ENCODE results near the gene HIVEP3.
"Not testable (repeated sequence)": the region's sequence is repeated elsewhere in the genome, so short reads cannot be mapped to it uniquely, and the experiment has no call there.

The HIVEP3 gene

DNA sequence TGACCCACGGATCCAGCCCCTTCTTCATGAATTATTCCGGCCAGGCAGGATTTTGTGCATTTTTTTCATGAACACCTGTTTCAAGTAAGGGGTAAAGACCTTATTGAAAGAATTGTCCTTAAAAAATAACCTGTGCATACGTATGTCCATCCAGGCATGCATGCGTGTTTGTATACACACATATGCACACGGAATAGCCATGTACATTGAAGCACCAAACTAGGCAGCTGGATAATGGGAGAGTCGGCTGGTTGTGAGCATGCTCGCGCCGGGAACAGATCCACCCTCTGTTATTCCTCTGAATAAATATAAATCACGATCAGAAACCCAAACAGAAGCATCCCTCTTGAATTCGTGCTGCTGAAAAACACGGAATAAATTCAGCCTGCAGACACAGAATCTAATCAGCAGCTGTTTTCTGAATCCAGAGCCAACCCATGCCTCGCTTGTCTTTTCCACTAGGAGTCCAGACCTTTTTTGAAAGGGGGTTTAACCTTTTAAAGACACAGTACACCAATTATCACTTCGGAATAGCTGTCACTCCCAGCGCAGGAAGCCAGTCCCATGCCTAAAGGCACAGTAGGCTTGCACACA lies at the start of gene HIVEP3:
Gene HIVEP3 (minus strand): TSS at position 473 of the 594 bp plus-strand sequence.
- no peak for DNase-seq

DNA sequence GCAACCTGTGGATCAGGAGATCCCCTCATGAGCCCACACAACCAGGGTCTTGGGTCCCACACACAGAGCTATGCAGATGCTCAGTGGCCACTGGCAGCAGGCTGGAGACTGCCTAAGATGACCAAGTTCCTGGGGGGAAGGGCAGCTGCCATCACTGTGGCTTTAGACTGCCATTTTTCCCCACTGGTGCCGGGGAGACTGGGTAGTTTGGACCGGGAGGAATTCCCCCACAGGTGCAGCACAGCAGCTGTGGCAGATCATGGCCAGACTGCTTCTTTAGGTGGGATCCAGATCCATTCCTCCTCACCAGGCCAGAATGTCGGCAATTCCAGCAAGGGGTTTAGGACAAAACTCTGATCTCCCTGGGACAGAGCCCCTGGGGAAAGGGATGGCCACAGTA lies 45.7 kb upstream of the HIVEP3 start:
- no peak for DNase-seq

- no peak for DNase-seq
Measured at GRCh38 chr1:41963636-41964035, 44.9 kb upstream of the HIVEP3 start.

- DNase-seq, result no peak
Measured at GRCh38 chr1:41958015-41958673, 39.4 kb upstream of the HIVEP3 start.

GRCh38 chr1:41957568-41957967 lies 38.8 kb upstream of the HIVEP3 start:
- DNase-seq, result no peak

DNA sequence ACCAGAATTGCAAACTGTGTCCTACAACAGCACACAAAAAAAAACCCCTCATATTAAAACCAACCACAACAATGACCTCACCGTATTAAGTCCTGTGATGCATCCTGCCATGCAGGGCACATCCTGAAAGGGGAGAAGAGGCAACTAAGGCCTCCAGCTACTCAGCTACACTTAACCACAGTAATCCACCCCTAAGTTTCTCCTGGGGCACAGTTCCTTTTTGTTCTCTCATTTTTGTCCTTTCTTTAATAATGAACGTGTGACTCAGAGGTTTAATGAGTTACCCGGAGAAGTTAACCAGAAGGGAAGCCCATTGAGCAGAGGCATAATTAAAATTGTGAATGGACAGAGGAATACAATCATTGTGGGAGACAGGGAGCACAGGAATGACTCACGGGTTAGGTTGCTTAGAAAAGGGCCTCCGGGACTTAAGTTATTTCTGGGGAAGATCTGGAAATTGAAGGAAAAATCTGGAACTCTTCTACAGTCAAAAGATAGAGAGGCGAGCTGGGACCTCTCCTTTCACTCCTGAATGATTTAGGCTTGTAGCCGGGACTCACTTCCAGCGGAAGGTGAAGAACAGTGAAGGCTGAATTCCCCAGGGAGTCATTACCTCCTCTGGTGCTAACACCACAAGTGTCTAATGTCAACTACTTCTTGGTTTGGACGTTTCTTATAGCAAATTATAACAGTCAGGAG lies 36.9 kb upstream of the HIVEP3 start:
- no peak for DNase-seq

DNA sequence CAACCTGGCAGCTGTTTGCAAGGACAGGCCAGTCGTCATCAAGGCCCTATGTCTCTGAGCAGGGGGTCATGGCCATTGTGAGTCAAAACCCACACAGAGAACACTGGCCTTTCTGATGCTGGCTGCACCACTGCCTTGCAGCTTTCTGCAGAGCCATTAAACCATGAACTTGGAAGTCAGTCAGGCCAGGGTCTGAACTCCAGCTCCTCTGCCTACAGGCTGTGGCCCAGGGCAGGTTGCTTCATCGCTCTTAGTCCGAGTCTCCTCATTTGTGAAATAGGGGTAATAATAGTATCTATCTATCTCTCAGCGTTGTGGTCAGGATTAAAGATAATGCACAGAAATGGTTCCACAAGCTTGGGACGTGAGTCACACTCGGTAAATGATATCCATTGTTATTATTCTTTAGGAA lies 35.8 kb upstream of the HIVEP3 start:
- no peak for DNase-seq

GRCh38 chr1:41953291-41953690 lies 34.6 kb upstream of the HIVEP3 start:
- no peak for DNase-seq

- DNase-seq, result no peak
Measured at GRCh38 chr1:41952208-41952607, 33.5 kb upstream of the HIVEP3 start.

DNA sequence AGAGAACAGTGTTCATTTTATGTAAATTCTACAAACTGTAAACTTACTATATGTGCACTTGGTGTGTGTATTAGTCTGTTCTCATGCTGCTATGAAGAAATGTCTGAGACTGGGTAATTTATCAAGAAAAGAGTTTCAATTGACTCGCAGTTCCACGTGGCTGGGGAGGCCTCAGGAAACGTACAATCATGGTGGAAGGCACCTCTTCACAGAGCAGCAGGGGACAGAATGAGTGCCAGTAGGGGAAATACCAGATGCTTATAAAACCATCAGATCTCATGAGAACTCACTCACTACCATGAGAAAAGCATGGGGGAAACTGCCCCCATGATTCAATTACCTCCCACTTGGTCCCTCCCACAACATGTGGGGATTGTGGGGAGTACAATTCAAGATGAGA lies 32.8 kb upstream of the HIVEP3 start:
- not testable (repeated sequence) for DNase-seq

GRCh38 chr1:41950820-41951219 lies 32.1 kb upstream of the HIVEP3 start:
- DNase-seq, result no peak

- DNase-seq, result not testable (repeated sequence)
Measured at GRCh38 chr1:41945946-41946345, 27.2 kb upstream of the HIVEP3 start.

DNA sequence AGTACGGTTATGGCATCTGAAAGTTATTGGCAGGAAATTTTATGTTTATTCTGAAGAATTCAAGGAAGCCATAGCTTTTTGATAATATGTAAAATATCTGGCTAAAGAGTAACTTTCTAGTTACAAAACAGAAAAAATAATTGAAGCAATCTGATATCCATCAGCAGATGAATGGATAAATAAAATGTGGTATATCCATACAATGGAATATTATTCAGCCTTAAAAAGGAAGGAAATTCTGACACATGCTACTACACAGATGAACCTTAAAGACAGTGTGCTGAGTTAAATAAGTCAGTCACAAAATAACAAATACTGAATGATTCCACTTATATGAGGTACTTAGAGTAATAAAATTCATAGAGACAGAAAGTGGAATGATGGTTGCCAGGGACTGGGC lies 25.0 kb upstream of the HIVEP3 start:
- no peak for DNase-seq

DNA sequence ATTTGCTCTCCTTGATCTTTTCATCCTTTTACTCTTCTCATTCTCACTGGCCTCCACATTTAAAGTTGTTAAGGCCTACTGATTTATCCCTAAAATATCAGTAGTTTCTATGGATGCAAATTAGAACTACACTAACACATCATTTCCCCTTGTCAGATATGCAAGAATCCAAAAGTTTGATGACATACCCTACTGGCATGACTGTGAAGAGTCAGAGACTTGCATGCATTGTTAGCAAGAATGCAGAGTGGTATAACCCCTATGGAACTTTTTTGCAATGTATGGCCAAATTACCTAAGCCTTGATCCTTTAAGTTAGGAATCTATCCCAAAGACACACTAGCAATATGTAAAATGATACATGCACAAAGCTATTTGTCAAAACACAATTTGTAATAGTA lies 23.6 kb upstream of the HIVEP3 start:
- no peak for DNase-seq

- DNase-seq, result no peak
Measured at GRCh38 chr1:41941381-41941780, 22.7 kb upstream of the HIVEP3 start.

DNA sequence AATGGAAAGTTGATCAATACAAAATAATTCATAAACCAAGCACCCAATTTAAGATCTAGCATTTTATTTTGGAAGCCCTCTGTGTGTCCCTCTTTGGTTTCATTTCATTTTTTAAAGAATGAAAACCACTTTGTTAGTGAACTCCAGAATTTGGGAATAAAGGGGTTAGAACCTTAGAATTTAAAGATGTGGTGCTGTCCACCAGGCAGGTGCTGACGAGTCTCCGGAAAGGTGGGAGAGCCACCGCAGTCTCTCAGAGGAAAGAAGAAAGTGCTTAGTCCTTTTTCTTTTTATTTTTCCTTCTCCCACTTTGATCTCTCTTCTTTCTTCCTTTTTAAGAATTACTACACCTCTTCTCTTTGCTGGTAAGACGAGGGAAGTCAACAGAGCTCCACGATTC lies 20.5 kb upstream of the HIVEP3 start:
- no peak for DNase-seq

GRCh38 chr1:41936107-41936506 lies 17.4 kb upstream of the HIVEP3 start:
- DNase-seq, result no peak

GRCh38 chr1:41935226-41935625 lies 16.5 kb upstream of the HIVEP3 start:
- no peak for DNase-seq

DNA sequence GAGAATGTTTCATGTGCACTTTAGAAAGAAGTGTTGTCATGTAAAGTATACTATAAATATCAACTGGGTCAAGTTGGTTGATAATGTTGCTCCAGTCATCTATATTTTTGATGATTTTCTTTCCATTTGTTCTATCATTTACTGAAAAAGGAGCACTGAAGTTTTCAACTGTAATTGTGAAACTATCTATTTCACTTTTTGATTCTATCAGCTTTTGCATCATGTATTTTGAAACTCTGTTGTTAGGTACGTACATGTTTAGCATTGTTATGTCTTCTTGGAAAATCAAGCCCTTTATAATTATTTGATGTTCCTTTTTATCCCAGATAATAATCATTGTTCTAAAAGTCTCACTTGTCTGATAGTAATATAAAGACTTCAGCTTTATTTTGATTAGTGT lies 14.4 kb upstream of the HIVEP3 start:
- no peak for DNase-seq

- DNase-seq, result no peak
Measured at GRCh38 chr1:41931578-41931977, 12.9 kb upstream of the HIVEP3 start.

DNA sequence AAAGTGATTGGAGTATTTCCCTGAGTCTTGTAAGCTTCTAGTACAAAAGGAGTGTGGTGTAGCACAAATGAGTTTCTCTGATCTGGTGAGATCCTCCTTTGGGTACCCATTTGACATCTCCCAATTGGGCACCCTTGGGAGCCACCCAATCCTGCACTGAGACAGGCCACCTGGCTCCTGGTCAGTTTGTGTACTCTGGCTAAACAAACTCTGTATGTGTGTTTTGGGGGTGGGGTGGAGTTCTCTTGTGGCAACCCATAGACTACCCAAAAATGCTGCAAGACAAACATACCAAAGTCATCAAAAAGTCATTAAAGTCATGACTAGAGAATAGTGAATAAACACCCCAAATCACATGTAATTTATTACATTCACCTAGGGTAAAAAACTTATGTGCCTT lies 8.4 kb upstream of the HIVEP3 start:
- no peak for DNase-seq

DNA sequence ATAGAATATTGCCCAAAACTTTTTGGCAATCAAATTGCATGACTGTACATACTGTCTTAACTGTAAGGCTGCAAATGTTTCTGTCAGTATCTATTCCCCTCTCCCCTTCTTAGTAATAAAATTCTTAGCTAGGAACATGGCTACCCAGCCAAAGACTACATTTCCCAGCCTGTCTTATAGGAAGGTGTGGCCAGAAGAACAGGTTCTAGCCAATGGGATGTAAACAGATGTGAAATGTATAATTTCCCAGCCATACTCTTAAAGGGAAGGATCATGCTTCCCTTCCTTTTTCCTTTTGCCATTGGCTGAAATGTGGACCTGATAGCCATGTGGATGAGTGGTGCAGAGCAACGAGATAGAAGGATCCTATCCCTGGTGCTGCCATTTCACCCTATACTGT lies 7.0 kb upstream of the HIVEP3 start:
- DNase-seq, result no peak

DNA sequence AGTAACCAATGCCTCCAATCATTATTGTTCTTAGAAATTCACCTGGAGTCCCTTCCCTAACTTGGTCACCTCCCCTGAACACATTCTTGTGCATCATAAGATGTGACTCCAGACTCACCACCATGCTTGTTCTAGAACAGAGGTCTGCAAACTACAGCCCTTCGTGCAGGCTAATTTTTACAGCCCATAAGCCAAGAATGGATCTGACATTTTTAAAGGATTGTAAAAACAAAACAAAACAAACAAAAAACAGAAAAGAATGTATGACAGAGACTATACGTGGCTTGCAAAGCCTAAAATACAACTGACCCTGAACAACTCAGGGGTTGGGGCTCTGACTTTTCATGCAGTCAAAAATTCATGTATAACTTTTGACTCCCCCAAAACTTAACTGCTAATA lies 6.2 kb upstream of the HIVEP3 start:
- DNase-seq, result no peak

GRCh38 chr1:41921271-41921670 lies 2.5 kb upstream of the HIVEP3 start:
- not testable (repeated sequence) for DNase-seq

- no peak for DNase-seq
Measured at GRCh38 chr1:41920658-41921057, 1.9 kb upstream of the HIVEP3 start.

Measured in GF-D8 (cell line).